AG09309 (cell line): ENCODE results near the gene NDUFS6.

Experiments
- DNase-seq: peaks from one replicate; pipeline ENCODE4 v3.0.0-alpha.2; 2010; ENCODE audit warnings: low read depth
- H3K4me3 ChIP-seq: 2 replicates; pipeline ENCODE4 v1.5.1; 2011; ENCODE audit warnings: mild to moderate bottlenecking, low read depth, low read length, moderate library complexity; ENCODE audit not compliant: control insufficient read depth
- TF ChIP-seq, protein P1 (sequence below): IDR thresholded peaks from 2 replicates; pipeline ENCODE4 v1.5.1; 2011; ENCODE audit warnings: mild to moderate bottlenecking, low read depth, low read length, inconsistent platforms; ENCODE audit not compliant: insufficient read depth, control insufficient read depth; ENCODE audit errors: missing control alignments

Gene NDUFS6

DNA sequence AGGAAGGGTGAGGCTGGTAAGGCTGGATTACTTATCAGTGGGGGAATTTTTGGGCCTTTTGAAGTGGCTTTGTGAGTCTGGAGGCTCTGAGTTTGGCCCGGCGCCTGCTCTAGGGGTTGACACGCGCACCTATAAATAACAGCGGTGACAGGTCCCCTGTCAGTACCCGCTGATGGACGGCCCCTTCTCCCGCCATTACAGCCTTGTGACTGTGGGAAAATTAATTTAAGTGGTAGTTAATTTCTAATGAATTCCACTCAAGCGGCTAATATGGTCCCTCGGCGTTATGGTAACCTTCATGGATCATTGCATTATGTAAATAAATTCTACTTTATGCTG is 18.0 kb upstream of the NDUFS6 start:
- TF ChIP-seq, protein P1, sequence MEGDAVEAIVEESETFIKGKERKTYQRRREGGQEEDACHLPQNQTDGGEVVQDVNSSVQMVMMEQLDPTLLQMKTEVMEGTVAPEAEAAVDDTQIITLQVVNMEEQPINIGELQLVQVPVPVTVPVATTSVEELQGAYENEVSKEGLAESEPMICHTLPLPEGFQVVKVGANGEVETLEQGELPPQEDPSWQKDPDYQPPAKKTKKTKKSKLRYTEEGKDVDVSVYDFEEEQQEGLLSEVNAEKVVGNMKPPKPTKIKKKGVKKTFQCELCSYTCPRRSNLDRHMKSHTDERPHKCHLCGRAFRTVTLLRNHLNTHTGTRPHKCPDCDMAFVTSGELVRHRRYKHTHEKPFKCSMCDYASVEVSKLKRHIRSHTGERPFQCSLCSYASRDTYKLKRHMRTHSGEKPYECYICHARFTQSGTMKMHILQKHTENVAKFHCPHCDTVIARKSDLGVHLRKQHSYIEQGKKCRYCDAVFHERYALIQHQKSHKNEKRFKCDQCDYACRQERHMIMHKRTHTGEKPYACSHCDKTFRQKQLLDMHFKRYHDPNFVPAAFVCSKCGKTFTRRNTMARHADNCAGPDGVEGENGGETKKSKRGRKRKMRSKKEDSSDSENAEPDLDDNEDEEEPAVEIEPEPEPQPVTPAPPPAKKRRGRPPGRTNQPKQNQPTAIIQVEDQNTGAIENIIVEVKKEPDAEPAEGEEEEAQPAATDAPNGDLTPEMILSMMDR, result no peak
- no peak for DNase-seq
- H3K4me3 ChIP-seq, result no peak overlapping the region

DNA sequence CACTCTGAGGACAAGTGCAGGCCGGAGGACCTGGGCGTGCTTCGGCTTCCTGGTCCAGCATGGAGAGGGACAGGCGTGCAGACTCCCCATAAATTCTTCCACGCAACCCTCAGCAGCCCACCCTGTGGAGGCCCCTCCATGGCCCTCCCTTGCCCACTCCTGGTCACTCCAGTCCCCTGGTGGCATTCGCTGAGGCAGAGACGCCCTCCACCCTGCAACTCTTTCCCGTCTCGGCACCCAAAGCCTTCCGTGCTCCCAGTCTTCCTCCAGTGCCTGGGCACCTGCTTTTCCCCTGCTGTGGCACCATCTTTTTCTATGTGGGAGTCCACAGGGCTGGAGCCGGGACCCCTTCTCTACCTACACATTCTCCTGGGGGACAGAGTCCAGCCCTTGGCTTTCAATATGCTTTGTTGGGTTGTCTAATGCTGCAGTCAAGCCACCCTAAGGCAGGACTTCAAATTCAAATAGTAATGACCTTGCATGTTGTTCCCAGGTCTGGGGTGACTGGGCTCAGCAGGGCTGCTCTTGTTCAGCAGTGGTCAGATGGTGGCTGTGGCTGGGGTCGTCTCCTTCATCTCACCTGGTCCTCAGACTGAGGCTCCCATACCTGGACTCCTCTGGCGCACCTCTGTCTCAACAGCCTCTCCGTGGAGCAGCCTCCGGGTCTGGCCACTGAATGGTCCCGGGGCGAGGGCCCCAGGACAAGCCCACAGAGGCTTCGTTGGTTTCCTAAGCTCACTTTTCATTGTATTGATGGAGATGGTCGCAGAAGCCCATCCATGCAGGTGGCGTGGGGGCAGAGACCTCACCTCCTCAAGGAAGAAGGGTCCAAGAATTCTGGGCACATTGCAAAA is 16.8 kb upstream of the NDUFS6 start:
- no peak for DNase-seq
- TF ChIP-seq, protein P1, result no peak
- H3K4me3 ChIP-seq, result no peak overlapping the region

DNA sequence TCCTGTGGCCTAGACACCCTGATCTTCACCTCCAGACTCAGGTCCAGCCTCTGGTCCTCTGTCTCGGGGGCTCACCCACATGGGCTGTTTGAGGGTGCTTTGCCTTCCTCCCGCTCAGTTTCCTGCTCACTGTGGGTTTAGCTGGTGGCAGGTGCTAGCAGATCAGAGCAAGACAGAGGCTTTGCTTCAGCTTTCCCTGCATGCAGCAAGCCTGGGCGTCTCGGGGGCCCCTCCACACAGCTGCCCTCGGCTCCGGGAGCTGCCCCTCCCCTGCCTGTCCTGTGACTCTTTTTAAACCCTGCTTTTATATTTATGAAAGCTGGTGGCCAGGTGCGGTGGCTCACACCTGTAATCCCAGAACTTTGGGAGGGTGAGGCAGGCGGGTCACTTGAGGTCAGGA is 16.1 kb upstream of the NDUFS6 start:
- DNase-seq, result no peak
- TF ChIP-seq, protein P1, result no peak
- no peak overlapping the region for H3K4me3 ChIP-seq

DNA sequence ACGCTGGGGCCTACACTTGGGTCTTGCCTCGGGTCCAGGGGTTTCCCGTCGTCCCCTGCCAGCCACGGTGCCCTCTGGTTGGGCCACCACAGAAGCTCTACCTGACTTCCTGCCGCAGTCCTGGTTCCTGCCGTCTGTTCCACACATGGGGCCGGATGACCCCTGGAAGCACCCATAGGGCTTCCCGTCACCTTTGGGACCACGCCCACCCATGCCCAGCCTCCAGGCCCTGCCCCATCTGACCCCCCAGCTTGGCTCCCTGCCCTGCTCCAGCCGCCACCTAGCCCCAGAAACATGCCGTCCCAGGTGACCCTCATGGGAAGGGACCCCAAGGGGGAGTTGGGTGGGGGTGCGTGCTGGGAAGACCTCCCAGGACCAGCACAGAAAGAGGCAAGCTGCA is 15.2 kb upstream of the NDUFS6 start:
- TF ChIP-seq, protein P1, result no peak
- DNase-seq, result no peak
- no peak overlapping the region for H3K4me3 ChIP-seq

DNA sequence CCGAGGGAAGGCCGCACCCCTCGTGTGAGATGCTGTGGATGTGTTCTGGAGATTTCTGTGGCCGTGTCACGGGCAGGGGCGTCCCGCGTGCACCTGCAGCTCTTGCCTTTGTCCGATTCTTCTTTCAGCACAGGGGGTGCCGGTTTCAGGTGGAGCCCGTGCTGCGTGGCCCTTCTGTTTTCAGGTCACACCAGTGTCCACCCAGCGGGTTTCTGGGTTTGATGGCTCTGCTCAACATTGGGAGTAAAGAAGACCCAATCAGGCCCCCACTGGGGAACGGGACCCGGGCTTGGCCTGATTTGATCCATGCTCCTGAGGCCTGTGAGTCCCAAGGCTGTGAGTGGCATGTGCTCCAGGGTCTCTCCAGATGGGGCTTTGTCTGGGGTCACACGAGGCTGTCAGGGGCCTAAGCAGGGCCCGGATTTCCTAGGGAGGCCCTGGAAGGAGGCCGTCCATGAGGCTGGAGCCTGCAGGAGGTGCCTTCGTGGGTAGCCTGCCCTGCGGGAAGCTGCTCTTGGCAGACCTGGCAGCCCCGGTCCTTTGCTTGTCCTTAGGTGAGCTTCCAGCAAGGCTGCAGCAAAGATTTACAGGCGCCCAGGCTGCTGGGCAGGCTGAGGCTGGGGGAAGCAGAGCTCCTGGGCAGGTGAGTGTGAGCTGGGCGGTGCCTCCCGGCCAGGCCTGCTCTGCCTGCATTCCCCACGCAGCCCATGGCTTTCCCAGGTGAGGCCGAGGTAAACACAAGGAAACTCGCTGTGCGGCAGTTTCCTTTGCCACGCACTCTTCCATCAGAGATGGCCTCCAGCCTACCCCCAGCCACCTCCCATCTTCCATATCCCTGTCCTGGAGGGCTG is 14.4 kb upstream of the NDUFS6 start:
- no peak for DNase-seq
- TF ChIP-seq, protein P1, result no peak

DNA sequence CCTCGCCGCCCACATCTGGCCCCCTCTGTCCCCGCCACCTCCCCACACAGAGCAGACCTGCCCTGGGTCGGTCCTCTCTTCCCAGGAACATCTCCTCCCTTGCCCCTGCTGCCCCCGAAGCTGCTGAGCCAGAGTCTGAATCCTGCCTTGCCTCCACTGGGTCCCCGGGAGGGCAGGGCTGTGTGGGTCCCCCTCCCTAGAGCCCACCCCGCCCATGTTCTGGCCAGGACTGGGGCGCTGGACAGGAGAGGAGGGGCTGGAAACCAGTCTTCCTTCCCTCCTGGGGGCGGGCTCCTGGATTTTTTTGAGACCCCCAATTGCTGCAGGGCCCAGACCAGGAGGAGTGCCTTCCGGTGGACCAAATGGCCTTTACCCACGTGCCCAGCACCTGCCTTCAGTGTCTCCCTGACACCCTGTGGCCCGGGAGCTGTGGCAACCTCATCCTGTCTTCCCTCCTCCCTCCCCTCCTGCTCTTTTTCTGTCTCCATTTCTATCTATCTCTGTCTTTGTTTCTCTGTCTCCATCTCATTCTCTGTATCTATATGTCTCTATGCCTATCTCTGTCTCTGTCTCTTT is 13.6 kb upstream of the NDUFS6 start:
- H3K4me3 ChIP-seq, result no peak overlapping the region
- no peak for DNase-seq
- TF ChIP-seq, protein P1, result no peak

More for the DNA sequence above, 14.4 kb upstream of the NDUFS6 start:
- H3K4me3 ChIP-seq, result no peak overlapping the region
